Suprapubic skin (tissue), 4 donors: ENCODE results near the gene CAV2.

Experiments used
- CTCF ChIP-seq, 2 donors: fragments of 200-600 bp in 1 of 2; fragments of 450-650 bp in 1 of 2; sonication (generic) in 1 of 2; IDR thresholded peaks; one replicate each; pipeline ENCODE4 v1.5.1; 2016 to 2019; ENCODE audit warnings: antibody characterized with exemption in 2 of 2, mild to moderate bottlenecking in 1 of 2, moderate library complexity in 1 of 2
- EP300 ChIP-seq: sonication (generic); formaldehyde crosslinking; IDR thresholded peaks from one replicate; pipeline ENCODE4 v1.6.1; 2017; ENCODE audit warnings: antibody characterized with exemption
- POLR2A ChIP-seq, 2 donors: fragments of 450-650 bp; IDR thresholded peaks; one replicate each; pipeline ENCODE4 v1.6.1; 2017; ENCODE audit warnings: antibody characterized with exemption in 2 of 2, mild to moderate bottlenecking in 2 of 2, moderate library complexity in 2 of 2
- POLR2AphosphoS5 ChIP-seq, 3 donors: sonication (generic); formaldehyde crosslinking; IDR thresholded peaks; one replicate each; pipeline ENCODE4 v1.6.1; 2017; ENCODE audit warnings: antibody characterized with exemption in 3 of 3

- TF ChIP-seq CTCF (IDR thresholded peaks at IDR 0.05) (no peak), POLR2A (IDR thresholded peaks at IDR 0.05) (no peak), EP300 (no peak), POLR2AphosphoS5 (IDR thresholded peaks at IDR 0.05) (no peak)
These were observed 16.8 kb downstream of the CAV2 start for GRCh38 chr7:116516324-116516723.
